ENCODE data around the gene TTC33. TPM values are rescaled to one million over a fixed set of nuclear protein-coding genes. Genes with fewer than 3 reads are reported as not detected.

TTC33 gene
- total RNA-seq, 1 donor from 2014 or later: 20.1 TPM

- H3K4me3 Mint-ChIP-seq: no peak overlapping the region
- H3K27ac Mint-ChIP-seq: no peak overlapping the region
- H3K36me3 Mint-ChIP-seq: peaks cover 29% of the 10 kb centered on the region
- peaks cover 33% of the 10 kb centered on the region for H3K4me1 Mint-ChIP-seq
- no peaks in the 10 kb centered on the region for H3K27me3 Mint-ChIP-seq (ENCODE audit: low read depth)
- TF ChIP-seq, protein P1, sequence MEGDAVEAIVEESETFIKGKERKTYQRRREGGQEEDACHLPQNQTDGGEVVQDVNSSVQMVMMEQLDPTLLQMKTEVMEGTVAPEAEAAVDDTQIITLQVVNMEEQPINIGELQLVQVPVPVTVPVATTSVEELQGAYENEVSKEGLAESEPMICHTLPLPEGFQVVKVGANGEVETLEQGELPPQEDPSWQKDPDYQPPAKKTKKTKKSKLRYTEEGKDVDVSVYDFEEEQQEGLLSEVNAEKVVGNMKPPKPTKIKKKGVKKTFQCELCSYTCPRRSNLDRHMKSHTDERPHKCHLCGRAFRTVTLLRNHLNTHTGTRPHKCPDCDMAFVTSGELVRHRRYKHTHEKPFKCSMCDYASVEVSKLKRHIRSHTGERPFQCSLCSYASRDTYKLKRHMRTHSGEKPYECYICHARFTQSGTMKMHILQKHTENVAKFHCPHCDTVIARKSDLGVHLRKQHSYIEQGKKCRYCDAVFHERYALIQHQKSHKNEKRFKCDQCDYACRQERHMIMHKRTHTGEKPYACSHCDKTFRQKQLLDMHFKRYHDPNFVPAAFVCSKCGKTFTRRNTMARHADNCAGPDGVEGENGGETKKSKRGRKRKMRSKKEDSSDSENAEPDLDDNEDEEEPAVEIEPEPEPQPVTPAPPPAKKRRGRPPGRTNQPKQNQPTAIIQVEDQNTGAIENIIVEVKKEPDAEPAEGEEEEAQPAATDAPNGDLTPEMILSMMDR (IDR thresholded peaks at IDR 0.05; ENCODE audit: unreplicated experiment): no peak
- H3K9me3 Mint-ChIP-seq: peaks cover 4% of the 10 kb centered on the region
- no peak for DNase-seq (ENCODE audit: low spot score in 2 of 2, unreplicated experiment in 2 of 2)
Observed at GRCh38 chr5:40690267-40690666, 65.5 kb downstream of the TTC33 start.

- H3K36me3 Mint-ChIP-seq: peaks cover 22% of the 10 kb centered on the region
- H3K27me3 Mint-ChIP-seq (ENCODE audit: low read depth): no peaks in the 10 kb centered on the region
- H3K27ac Mint-ChIP-seq: no peak overlapping the region
- no peak for DNase-seq (ENCODE audit: low spot score in 2 of 2, unreplicated experiment in 2 of 2)
- H3K4me3 Mint-ChIP-seq: no peak overlapping the region
- TF ChIP-seq, protein P1 (IDR thresholded peaks at IDR 0.05; ENCODE audit: unreplicated experiment): no peak
- H3K9me3 Mint-ChIP-seq: peaks cover under 1% of the 10 kb centered on the region
- H3K4me1 Mint-ChIP-seq: peaks cover 39% of the 10 kb centered on the region
Observed at GRCh38 chr5:40689438-40689837, 66.3 kb downstream of the TTC33 start.

DNA sequence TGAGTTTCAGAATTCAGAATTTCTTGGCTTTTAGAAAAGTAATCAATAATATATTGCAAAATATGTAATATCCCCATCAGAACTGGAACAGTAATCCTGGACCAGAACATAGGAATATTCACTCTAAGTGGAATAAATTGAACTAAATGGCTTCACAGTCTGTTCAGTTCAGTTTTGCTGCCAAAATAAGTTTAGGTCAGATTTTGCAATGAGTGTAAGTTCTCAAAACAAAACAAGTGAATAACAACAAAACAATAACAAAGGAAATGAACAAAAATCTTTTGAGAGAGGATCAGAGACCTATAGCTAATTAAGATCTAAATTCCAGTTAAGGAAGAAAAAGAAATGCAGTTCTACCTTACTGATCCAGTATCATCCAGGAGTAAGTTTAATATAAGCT lies 66.8 kb downstream of the TTC33 start:
- TF ChIP-seq, protein P1 (IDR thresholded peaks at IDR 0.05; ENCODE audit: unreplicated experiment): no peak
- Mint-ChIP-seq H3K36me3 (peaks cover 21% of the 10 kb centered on the region), H3K27ac (peak overlapping the region; percentile 27)

DNA sequence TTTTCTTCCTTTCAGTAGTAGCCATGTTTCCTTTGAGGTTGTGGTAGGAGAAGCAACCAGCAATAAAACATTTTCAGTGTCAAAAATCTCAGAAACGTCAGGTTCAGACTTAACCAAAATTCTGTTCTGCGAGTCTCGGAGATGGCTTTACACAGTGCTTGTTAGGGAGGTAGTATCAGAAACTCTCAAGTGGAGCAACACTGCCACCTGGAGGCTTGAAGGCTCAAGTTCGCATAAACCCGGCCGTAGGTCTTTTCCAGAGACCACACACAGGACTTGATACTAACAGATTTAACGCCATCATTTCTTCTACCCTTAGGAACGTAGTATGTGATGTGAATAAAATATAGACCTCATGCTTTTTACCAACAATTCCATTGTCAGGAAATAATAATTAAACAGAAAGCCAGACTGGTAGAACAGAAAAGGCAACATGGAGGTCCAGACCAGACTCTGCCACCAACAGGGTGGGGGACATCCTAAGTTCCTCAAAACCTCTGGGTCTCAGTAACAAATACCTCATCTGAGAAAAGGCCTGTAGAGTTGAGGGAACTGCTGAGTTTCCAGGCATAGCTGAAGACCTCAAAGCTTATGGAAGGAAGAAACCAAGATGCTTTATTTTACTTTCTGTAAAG lies 67.5 kb downstream of the TTC33 start:
- H3K4me3 Mint-ChIP-seq: peak overlapping the region; percentile 55
- peak overlapping the region; percentile 75 for H3K27ac Mint-ChIP-seq
- peaks cover 19% of the 10 kb centered on the region for H3K36me3 Mint-ChIP-seq
- peaks cover 50% of the 10 kb centered on the region for H3K4me1 Mint-ChIP-seq
- DNase-seq (ENCODE audit: low spot score in 2 of 2, unreplicated experiment in 2 of 2): peak; percentile 53 to 88
- TF ChIP-seq, protein P1 (IDR thresholded peaks at IDR 0.05; ENCODE audit: unreplicated experiment): peak; percentile 88
- no peaks in the 10 kb centered on the region for H3K9me3 Mint-ChIP-seq
- no peaks in the 10 kb centered on the region for H3K27me3 Mint-ChIP-seq (ENCODE audit: low read depth)

More for the DNA sequence above, 66.8 kb downstream of the TTC33 start:
- DNase-seq (ENCODE audit: low spot score in 2 of 2, unreplicated experiment in 2 of 2): no peak
- Mint-ChIP-seq H3K4me3 (no peak overlapping the region), H3K4me1 (peaks cover 43% of the 10 kb centered on the region), H3K9me3 (no peaks in the 10 kb centered on the region), H3K27me3 (ENCODE audit: low read depth) (no peaks in the 10 kb centered on the region)

GRCh38 chr5:40687321-40687720 lies 68.4 kb downstream of the TTC33 start:
- no peaks in the 10 kb centered on the region for H3K27me3 Mint-ChIP-seq (ENCODE audit: low read depth)
- H3K4me1 Mint-ChIP-seq: peaks cover 57% of the 10 kb centered on the region
- H3K36me3 Mint-ChIP-seq: peaks cover 19% of the 10 kb centered on the region
- H3K9me3 Mint-ChIP-seq: no peaks in the 10 kb centered on the region
- no peak for DNase-seq (ENCODE audit: low spot score in 2 of 2, unreplicated experiment in 2 of 2)
- peak overlapping the region; percentile 75 for H3K27ac Mint-ChIP-seq
- peak overlapping the region; percentile 55 for H3K4me3 Mint-ChIP-seq
- TF ChIP-seq, protein P1 (IDR thresholded peaks at IDR 0.05; ENCODE audit: unreplicated experiment): no peak
